Activated naive CD8-positive, alpha-beta T cell treated with anti-CD3 and anti-CD28 coated beads for 36 hours (primary cell): Measurements from ENCODE around the gene RELN. TPM values are rescaled to one million over a fixed set of nuclear protein-coding genes. Genes with fewer than 3 reads are reported as not detected.
"Not testable (repeated sequence)": the region's sequence is repeated elsewhere in the genome, so short reads cannot be mapped to it uniquely, and the experiment has no call there.

Experiments
- DNase-seq: peaks from one replicate; pipeline ENCODE4 v3.0.0; 2021
- H3K27ac Mint-ChIP-seq: one replicate; pipeline ENCODE4 v1.8.0; 2022; ENCODE audit warnings: mild to moderate bottlenecking, moderate library complexity, mixed read lengths
- H3K27me3 Mint-ChIP-seq: one replicate; pipeline ENCODE4 v1.8.0; 2022; ENCODE audit warnings: mild to moderate bottlenecking, mixed read lengths
- H3K36me3 Mint-ChIP-seq: one replicate; pipeline ENCODE4 v1.8.0; 2021; ENCODE audit warnings: mild to moderate bottlenecking, mixed read lengths
- H3K4me1 Mint-ChIP-seq: one replicate; pipeline ENCODE4 v1.8.0; 2021; ENCODE audit warnings: mixed read lengths
- H3K4me3 Mint-ChIP-seq: one replicate; pipeline ENCODE4 v1.8.0; 2022; ENCODE audit warnings: mild to moderate bottlenecking, moderate library complexity, mixed read lengths
- H3K9me3 Mint-ChIP-seq: one replicate; pipeline ENCODE4 v1.8.0; 2022; ENCODE audit warnings: mixed read lengths
- total RNA-seq, 2 experiments: library from RNA; stranded (reverse); gene quantifications; one replicate each; pipeline ENCODE4 v1.2.3, GENCODE V29; 2021

RELN gene
- total RNA-seq, 2 experiments from 2014 or later, result not detected

DNA sequence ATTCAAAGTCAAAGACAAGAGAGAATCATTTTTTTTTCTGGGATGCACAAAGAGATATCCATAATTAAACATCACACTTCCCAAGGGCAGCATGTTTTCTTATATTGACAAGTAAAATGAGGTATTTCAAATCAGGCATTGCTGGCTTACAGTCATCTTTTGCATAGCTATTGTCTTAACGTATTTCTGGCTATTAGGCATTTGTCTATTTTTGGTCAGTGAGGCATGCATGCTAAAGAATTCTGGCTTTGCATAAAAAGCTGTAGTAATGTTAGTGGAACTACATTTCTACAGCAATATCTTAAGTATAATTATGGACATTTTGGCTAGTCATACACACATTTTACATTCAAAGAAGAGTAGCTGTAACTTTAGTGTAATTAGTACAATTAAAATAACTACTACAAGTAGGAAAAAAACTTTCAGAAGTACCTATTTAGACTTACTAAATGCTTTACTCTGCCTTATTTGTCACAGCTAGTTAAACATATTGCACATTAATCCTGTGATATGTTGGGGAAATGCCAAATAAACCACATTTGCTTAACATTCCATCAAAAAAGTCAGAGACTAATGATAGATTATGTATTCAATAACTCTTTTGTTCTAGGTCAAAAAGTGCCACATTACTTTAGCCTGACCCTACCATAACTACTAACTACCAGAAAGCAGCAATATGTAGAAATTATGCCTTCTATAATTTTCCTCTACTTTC is 76.4 kb downstream of the RELN start:
- Mint-ChIP-seq H3K27me3 (peaks cover 7% of the 10 kb centered on the region), H3K36me3 (no peaks in the 10 kb centered on the region)

DNA sequence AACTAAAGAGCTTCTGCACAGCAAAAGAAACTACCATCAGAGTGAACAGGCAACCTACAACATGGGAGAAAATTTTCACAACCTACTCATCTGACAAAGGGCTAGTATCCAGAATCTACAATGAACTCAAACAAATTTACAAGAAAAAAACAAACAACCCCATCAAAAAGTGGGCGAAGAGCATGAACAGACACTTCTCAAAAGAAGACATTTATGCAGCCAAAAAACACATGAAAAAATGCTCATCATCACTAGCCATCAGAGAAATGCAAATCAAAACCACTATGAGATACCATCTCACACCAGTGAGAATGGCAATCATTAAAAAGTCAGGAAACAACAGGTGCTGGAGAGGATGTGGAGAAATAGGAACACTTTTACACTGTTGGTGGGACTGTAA is 78.4 kb downstream of the RELN start:
- H3K4me1 Mint-ChIP-seq, H3K36me3 Mint-ChIP-seq, H3K27ac Mint-ChIP-seq, H3K27me3 Mint-ChIP-seq, DNase-seq, H3K9me3 Mint-ChIP-seq, H3K4me3 Mint-ChIP-seq: not testable (repeated sequence)

More for the DNA sequence above, 76.4 kb downstream of the RELN start:
- no peak for DNase-seq
- no peaks in the 10 kb centered on the region for H3K4me1 Mint-ChIP-seq
- no peak overlapping the region for H3K4me3 Mint-ChIP-seq
- H3K27ac Mint-ChIP-seq, result no peak overlapping the region
- H3K9me3 Mint-ChIP-seq, result peaks cover 2% of the 10 kb centered on the region

DNA sequence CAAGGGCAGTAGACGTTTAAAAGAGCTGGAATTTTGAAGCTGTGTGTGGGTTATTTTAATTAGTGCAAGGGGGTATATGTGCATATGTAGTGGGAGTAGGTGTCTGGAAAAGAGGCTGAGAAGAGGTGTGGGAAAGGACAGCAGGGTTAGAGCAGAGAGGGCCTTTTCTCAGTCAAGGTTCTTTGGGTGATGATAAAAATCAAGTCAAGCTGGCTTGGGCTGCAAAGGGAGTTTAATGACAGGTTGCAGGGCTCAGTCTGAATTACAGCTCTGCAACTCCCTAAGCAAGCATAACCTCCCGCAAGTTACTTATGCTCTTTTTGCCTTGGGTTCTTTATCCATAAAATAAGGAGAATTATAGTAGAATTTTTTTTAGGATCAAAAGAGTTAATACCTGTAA is 83.5 kb downstream of the RELN start:
- Mint-ChIP-seq H3K9me3 (peaks cover 3% of the 10 kb centered on the region), H3K4me1 (no peaks in the 10 kb centered on the region), H3K27me3 (no peaks in the 10 kb centered on the region), H3K36me3 (no peaks in the 10 kb centered on the region), H3K4me3 (no peak overlapping the region), H3K27ac (no peak overlapping the region)
- no peak for DNase-seq

DNA sequence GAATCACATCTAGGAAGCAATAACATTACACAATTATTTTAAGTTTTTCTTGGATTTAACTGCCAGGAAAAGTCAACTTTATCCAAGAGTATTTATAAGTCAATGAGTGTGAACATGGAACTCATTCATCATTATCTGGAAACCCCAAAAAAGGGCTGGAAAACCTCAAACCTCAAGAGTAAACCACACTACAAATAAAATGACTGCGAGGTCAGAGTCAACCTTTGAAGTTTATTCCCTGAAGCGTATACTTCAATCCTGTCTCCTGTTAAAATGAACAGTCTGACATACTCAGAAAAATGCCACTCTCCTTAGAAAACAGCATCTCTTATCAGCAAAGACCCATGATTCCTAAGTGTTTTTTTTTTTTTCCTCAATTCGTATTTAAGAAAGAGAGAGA is 86.5 kb downstream of the RELN start:
- H3K27ac Mint-ChIP-seq, result no peak overlapping the region

DNA sequence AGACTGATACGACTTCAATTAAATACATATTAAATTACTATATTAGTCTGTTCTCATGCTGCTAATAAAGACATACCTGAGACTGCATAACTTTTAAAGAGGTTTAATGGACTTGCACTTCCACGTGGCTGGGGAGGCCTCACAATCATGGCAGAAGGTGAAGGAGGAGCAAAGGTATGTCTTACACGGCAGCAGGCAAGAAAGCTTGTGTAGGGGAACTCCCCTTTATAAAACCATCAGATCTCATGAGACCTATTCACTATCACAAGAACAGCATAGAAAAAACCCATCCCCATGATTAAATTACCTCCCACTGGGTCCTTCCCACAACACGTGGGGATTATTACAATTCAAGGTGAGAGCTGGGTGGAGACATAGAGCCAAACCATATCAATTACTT is 92.6 kb downstream of the RELN start:
- not testable (repeated sequence) for H3K4me3 Mint-ChIP-seq, H3K4me1 Mint-ChIP-seq, DNase-seq, H3K36me3 Mint-ChIP-seq, H3K27ac Mint-ChIP-seq, H3K27me3 Mint-ChIP-seq, H3K9me3 Mint-ChIP-seq

More for the DNA sequence above, 86.5 kb downstream of the RELN start:
- Mint-ChIP-seq H3K27me3 (peaks cover 8% of the 10 kb centered on the region), H3K9me3 (peaks cover under 1% of the 10 kb centered on the region), H3K4me3 (no peak overlapping the region), H3K4me1 (no peaks in the 10 kb centered on the region), H3K36me3 (no peaks in the 10 kb centered on the region)
- no peak for DNase-seq

DNA sequence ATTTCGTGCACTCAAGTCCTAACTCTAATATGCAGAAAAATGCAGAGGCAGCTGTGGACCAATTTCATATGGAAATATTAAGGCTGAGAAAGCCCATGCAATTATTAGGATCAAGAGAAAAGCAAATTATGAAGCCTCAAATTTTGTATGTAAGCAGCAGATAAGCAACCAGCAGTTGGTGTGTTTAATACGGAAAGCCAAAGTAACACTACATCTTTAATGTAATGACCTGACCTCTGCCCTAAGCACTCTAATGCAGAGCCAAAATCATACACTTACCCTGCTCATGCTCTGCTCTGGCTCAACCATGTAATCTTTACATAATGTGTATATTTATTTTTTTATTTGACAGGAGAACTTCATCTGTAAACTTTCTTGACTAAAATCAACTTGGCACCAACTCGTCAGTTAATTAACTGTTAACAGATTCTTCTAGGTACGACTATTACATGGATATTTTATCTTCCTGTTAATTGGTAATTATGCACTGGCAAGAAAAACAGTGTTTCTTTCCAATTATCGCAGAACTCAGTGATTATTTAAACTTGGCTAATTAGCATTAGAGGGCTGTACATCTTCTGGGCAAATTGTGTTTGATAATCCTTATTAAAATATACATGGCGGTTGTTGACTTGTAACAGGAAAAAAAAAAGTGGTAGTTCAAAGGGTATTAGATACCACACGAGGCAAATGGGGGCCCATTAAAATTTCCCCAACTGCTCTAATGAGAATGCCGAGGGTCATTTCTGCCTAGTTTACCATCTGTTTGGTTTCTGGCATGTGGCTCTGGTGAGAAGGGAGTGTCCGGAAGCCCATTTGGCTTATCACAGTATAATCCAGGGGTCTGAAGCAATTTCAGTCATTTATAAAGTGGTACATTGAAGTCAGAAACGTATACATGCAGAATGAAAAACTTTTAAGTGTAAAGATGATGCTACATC is 94.5 kb downstream of the RELN start:
- DNase-seq, result no peak
- no peaks in the 10 kb centered on the region for H3K4me1 Mint-ChIP-seq
- peaks cover 5% of the 10 kb centered on the region for H3K9me3 Mint-ChIP-seq
- no peak overlapping the region for H3K4me3 Mint-ChIP-seq
- H3K27me3 Mint-ChIP-seq, result peaks cover 8% of the 10 kb centered on the region
- no peaks in the 10 kb centered on the region for H3K36me3 Mint-ChIP-seq
- H3K27ac Mint-ChIP-seq, result no peak overlapping the region

DNA sequence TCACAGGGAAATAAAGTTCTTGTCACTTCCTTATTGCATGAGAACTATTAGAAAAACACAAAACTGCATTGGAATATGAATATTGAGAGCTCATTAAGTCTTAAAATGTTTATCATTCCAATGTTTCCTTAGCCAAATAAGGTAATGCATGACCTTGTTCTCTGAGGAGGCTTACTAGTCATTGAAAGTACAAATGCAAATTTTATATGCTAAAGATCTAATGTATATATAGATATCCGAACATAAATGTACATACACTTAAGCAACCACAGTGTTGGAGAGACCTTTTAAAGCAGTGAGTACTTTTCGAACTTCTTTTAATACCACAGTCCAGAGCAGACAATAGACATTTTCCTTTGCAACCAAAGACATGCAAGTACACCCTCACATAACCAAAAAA is 96.1 kb downstream of the RELN start:
- H3K4me1 Mint-ChIP-seq, result no peaks in the 10 kb centered on the region
- no peak overlapping the region for H3K4me3 Mint-ChIP-seq
- H3K27ac Mint-ChIP-seq, result no peak overlapping the region
- H3K27me3 Mint-ChIP-seq, result no peaks in the 10 kb centered on the region
- DNase-seq, result no peak
- peaks cover 5% of the 10 kb centered on the region for H3K9me3 Mint-ChIP-seq
- H3K36me3 Mint-ChIP-seq, result no peaks in the 10 kb centered on the region

DNA sequence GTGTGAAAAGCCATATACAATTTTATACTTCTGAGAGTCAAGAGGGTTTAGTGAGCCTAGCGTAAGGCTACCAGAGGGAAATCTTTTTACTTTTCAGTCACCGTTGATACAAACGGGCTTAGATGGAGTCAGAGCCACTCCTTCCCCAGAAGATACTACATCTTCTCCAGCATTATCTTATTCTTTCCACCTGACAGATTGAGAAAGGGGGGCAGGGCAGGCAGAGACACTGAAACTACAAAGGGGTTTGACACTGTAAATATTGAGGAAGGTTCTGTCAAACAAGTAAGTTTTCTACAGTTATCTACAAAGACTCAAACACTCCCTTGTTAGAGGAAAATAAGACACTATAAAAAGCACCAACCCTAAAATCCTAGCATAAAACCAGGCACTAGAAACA is 100.0 kb downstream of the RELN start:
- no peak overlapping the region for H3K27ac Mint-ChIP-seq

DNA sequence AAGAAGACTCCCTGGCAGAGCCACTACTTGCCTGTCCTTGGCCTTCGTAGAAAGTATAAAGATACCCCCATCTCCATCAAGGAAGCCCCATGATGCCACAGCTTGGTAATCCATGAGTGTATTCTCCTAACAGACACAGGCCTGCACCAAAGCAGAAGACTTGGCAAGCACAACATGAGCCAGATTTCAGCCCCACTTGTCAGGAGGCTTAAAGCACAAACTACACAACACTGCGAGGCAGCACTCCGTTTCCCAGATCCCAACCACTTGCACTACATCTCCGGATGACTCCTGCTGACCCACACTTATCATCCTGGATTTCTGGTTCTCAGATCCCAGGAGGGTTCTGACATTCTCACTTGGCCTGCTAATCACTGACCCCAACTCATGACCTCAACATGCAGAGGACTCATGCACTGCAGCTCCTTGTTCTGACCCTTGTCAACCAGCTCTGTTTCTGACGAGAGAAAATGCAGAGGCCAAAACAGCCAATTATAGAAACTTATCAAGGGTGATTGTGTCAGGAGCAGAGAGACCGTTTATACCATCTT is 100.8 kb downstream of the RELN start:
- no peaks in the 10 kb centered on the region for H3K4me1 Mint-ChIP-seq
- H3K9me3 Mint-ChIP-seq, result no peaks in the 10 kb centered on the region
- no peak overlapping the region for H3K4me3 Mint-ChIP-seq
- no peak for DNase-seq
- no peaks in the 10 kb centered on the region for H3K36me3 Mint-ChIP-seq
- no peak overlapping the region for H3K27ac Mint-ChIP-seq
- H3K27me3 Mint-ChIP-seq, result no peaks in the 10 kb centered on the region

More for the DNA sequence above, 100.0 kb downstream of the RELN start:
- Mint-ChIP-seq H3K27me3 (no peaks in the 10 kb centered on the region), H3K9me3 (no peaks in the 10 kb centered on the region), H3K4me3 (no peak overlapping the region), H3K4me1 (no peaks in the 10 kb centered on the region), H3K36me3 (no peaks in the 10 kb centered on the region)
- DNase-seq, result no peak

DNA sequence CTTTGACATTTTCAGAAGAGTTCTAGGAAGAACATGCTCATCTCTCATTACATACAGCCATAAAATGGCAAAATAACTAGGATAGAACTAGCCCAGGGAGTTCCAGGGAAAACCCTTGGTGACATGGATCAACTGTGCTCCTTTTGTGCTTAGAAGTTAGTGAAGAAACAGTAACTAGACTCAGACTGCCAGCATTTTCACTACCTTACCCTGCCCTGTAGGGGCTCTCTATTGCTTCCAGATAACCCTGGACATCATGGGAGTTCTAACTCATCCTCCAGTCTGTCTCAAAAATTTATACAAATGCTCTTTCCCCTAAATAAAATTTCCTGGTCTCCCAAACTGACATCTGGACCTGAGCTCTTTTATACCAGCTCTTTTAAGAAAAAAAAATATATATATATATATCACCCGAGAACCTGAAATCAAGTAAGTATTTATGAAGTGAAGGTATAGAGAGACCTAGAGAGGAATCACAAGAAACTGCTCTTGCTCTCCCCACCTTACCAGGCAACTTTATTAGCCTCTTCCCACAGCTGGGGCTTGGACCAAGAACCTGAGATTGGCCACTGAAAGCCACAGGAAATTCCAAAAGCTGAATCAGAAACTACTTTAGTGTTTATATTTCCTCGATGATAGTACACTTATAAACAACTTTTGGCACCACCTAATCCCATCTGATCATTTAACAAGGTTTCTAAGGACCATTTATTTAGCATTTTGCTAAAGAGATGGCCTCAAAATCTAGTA is 101.4 kb downstream of the RELN start:
- no peaks in the 10 kb centered on the region for H3K9me3 Mint-ChIP-seq
- H3K4me3 Mint-ChIP-seq, result no peak overlapping the region
- no peaks in the 10 kb centered on the region for H3K27me3 Mint-ChIP-seq
- H3K4me1 Mint-ChIP-seq, result no peaks in the 10 kb centered on the region
- no peak for DNase-seq
- no peak overlapping the region for H3K27ac Mint-ChIP-seq
- no peaks in the 10 kb centered on the region for H3K36me3 Mint-ChIP-seq

DNA sequence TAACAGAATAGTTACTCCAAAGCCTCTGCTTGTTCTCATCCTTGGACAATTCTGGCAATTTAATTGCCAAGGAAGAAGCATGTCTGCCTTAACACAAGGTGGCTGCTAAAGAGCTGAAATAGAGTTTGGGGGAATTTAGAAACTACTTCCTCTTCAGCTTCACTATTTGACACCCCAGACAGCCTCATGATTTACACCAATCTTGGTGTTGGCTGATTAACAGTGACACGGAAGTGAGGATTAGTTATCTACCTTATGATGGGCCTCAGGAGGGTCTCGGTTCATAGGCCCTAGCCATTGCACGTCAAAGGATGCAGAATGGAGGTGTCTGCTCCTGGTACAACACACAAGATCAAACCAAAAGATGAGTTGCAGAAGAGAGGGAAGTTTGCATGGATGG is 102.4 kb downstream of the RELN start:
- Mint-ChIP-seq H3K27me3 (no peaks in the 10 kb centered on the region), H3K9me3 (peaks cover 2% of the 10 kb centered on the region), H3K4me3 (no peak overlapping the region), H3K27ac (no peak overlapping the region), H3K36me3 (no peaks in the 10 kb centered on the region), H3K4me1 (no peaks in the 10 kb centered on the region)
- no peak for DNase-seq

DNA sequence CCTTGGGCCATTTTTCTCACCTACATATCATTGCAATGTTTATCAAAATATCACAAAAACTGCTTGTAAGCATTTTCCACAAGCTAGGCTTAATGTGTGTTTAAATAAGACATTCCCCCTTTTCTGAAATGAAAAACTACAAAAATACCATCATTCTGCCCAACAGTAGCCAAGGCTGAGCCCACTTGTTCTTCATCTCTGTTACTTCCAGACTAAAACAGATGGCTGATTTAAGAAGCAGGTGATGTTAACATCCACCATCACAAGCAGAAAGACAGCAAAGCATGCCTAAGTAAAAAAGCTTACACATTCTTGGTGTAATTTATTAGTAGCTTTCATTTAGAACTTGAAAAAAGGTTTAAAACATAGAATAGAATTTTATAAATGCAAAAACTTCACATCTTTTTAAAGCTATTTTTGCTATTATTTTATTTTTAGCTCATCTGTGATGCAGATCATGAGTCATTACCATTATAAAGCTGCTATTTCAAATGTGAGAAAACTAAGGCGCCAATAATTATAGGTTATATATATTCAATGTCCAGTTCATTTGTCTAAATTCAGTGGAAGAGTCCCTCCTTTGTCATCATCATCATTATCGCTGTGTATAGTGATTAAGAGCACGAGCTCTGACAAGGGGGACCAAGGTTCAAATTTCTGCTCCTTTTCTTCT is 109.4 kb downstream of the RELN start:
- no peaks in the 10 kb centered on the region for H3K36me3 Mint-ChIP-seq
- no peaks in the 10 kb centered on the region for H3K4me1 Mint-ChIP-seq

DNA sequence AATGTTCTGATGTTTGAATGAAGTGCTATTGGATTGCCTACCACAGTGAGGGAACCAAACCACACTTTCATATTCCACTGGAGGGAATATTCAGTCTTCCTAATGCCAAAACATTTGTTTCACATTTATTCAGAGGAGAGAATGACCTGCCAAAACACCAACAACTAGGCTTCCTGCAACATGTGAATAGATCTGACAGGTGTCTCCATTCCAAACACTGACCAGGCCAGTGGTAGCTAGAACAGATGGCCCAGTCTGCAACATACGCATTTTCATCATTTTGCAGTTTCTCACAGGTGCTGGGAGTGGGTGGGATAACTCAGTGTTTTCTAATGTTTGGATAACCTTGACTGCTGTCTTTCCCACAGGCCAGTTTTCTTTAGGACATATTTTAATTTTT is 110.0 kb downstream of the RELN start:
- Mint-ChIP-seq H3K9me3 (peaks cover 3% of the 10 kb centered on the region), H3K4me3 (no peak overlapping the region), H3K4me1 (no peaks in the 10 kb centered on the region), H3K27me3 (peaks cover 3% of the 10 kb centered on the region), H3K36me3 (no peaks in the 10 kb centered on the region), H3K27ac (no peak overlapping the region)
- DNase-seq, result no peak

More for the DNA sequence above, 109.4 kb downstream of the RELN start:
- Mint-ChIP-seq H3K27me3 (peaks cover 3% of the 10 kb centered on the region), H3K9me3 (peaks cover 3% of the 10 kb centered on the region), H3K27ac (no peak overlapping the region), H3K4me3 (no peak overlapping the region)
- no peak for DNase-seq

DNA sequence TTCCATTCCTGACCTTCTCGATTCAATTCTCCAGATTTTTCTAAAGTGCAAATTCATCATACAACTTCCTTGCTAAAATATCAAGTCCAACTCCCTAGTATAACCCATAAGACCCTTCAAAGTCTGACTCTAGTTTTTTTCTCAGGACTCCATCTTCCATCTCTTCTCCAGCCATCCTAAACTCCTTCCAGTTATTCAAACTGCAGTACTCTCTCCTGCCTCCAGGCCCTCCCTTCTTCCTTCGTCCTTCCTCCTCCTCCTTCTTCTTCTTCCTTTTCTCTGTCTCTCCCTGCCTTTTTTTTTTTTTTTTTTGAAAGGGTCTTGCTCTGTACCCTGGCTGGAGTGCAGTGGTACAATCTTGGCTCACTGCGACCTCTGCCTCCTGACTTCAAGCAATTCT is 111.9 kb downstream of the RELN start:
- Mint-ChIP-seq H3K9me3 (peaks cover 1% of the 10 kb centered on the region), H3K4me1 (no peaks in the 10 kb centered on the region), H3K27me3 (peaks cover 3% of the 10 kb centered on the region)

More for the DNA sequence above, 111.9 kb downstream of the RELN start:
- no peak for DNase-seq
- H3K4me3 Mint-ChIP-seq, result no peak overlapping the region
- H3K36me3 Mint-ChIP-seq, result no peaks in the 10 kb centered on the region
- H3K27ac Mint-ChIP-seq, result no peak overlapping the region
